ACHN (cell line): ENCODE data around the gene PPP1R14D.

ENCODE experiments used
- DNase-seq: peaks from one replicate; pipeline ENCODE4 v3.0.0-alpha.2; 2015
- in situ Hi-C: cut with HindIII; loops from 2 replicates; pipeline ENCODE4 v1.10.0; 2017; ENCODE audit warnings: low sequenced_read_pairs, low pct_ligation_motif_present, low pct_unique_long_range_greater_than_20kb

The PPP1R14D gene

GRCh38 chr15:40854161-40854560 is 25.7 kb upstream of the PPP1R14D start:
- in situ Hi-C loops = no loop called here
- no peak for DNase-seq

GRCh38 chr15:40853241-40853890 is 24.9 kb upstream of the PPP1R14D start:
- no peak for DNase-seq
- in situ Hi-C loops = no loop called here

- in situ Hi-C loops = no loop called here
- DNase-seq = no peak
These were observed 24.0 kb upstream of the PPP1R14D start for GRCh38 chr15:40852529-40852928.

- in situ Hi-C loops = no loop called here
- DNase-seq = no peak
These were observed 22.1 kb upstream of the PPP1R14D start for GRCh38 chr15:40850576-40851112.

- in situ Hi-C loops = no loop called here
- peak; percentile 65 for DNase-seq
These were observed 18.9 kb upstream of the PPP1R14D start for GRCh38 chr15:40847223-40847961.

GRCh38 chr15:40846841-40847222 is 18.3 kb upstream of the PPP1R14D start:
- DNase-seq = no peak
- in situ Hi-C loops = no loop called here

GRCh38 chr15:40845511-40846284 is 17.2 kb upstream of the PPP1R14D start:
- DNase-seq = no peak
- in situ Hi-C loops = no loop called here

GRCh38 chr15:40845036-40845435 is 16.5 kb upstream of the PPP1R14D start:
- in situ Hi-C loops = no loop called here
- DNase-seq = no peak

GRCh38 chr15:40844696-40845030 is 16.2 kb upstream of the PPP1R14D start:
- in situ Hi-C loops = no loop called here
- DNase-seq = no peak

GRCh38 chr15:40843885-40844695 is 15.6 kb upstream of the PPP1R14D start, which contains the start of gene SPINT1:
Gene SPINT1 (plus strand): TSS chr15:40844048. CDS start chr15:40844555, 507 bp downstream.
- peak; percentile 37 for DNase-seq
- in situ Hi-C loops = no loop called here

GRCh38 chr15:40843261-40843884 is 14.9 kb upstream of the PPP1R14D start:
- in situ Hi-C loops = no loop called here
- no peak for DNase-seq

GRCh38 chr15:40841741-40842140 is 13.2 kb upstream of the PPP1R14D start:
- no peak for DNase-seq
- in situ Hi-C loops = no loop called here

- in situ Hi-C loops = no loop called here
- no peak for DNase-seq
These were observed 10.2 kb upstream of the PPP1R14D start for GRCh38 chr15:40838756-40839155.

- DNase-seq = no peak
- in situ Hi-C loops = no loop called here
These were observed 7.5 kb upstream of the PPP1R14D start for GRCh38 chr15:40836020-40836419.

- no peak for DNase-seq
- in situ Hi-C loops = no loop called here
These were observed 4.4 kb upstream of the PPP1R14D start for GRCh38 chr15:40832903-40833302.

GRCh38 chr15:40831861-40832260 is 3.4 kb upstream of the PPP1R14D start:
- no peak for DNase-seq
- in situ Hi-C loops = no loop called here

- no peak for DNase-seq
- in situ Hi-C loops = no loop called here
These were observed 2.4 kb upstream of the PPP1R14D start for GRCh38 chr15:40830884-40831283.

GRCh38 chr15:40829115-40829514 is 607 bp upstream of the PPP1R14D start:
- in situ Hi-C loops = no loop called here
- DNase-seq = no peak
